Forelimb muscle (tissue), 1 donor: ENCODE results near the gene TMEM38B. TPM values are rescaled to one million over a fixed set of nuclear protein-coding genes. Genes with fewer than 3 reads are reported as not detected.

Experiments
- polyA plus RNA-seq: library from polyadenylated mRNA; unstranded; fragments of 120-200 nt; gene quantifications from one replicate; pipeline ENCODE4 v1.2.1, GENCODE V29; 2013; ENCODE audit not compliant: insufficient read length

The TMEM38B gene
- polyA plus RNA-seq, 1 donor, result 85.2 TPM

Other genes starting within 250 kb of the TMEM38B start
- gene FSD1L, start 246.5 kb upstream of the TMEM38B start, polyA plus RNA-seq, result 17.0 TPM
- 14.5 TPM for gene FKTN, start 136.4 kb upstream of the TMEM38B start, polyA plus RNA-seq
- 21.1 TPM for gene TAL2, start 32.1 kb upstream of the TMEM38B start, polyA plus RNA-seq